Neural progenitor cell (in vitro differentiated cells): Measurements from ENCODE around the gene STK39. TPM values are rescaled to one million over a fixed set of nuclear protein-coding genes. Genes with fewer than 3 reads are reported as not detected.
"Not testable (repeated sequence)": the region's sequence is repeated elsewhere in the genome, so short reads cannot be mapped to it uniquely, and the experiment has no call there.

Source experiments
- DNase-seq: peaks from one replicate; pipeline ENCODE4 v3.0.0-alpha.2; 2016; ENCODE audit warnings: low spot score
- H2AFZ ChIP-seq: fragments of 200-600 bp; sonication (generic); replicated peaks from 2 replicates; pipeline ENCODE4 v1.6.1; 2016; ENCODE audit warnings: antibody characterized with exemption
- H3F3A ChIP-seq: fragments of 200-600 bp; sonication (generic); 2 replicates; pipeline ENCODE4 v1.6.1; 2016; ENCODE audit warnings: antibody characterized with exemption, low read depth
- H3K27ac ChIP-seq: fragments of 200-600 bp; sonication (generic); 2 replicates; pipeline ENCODE4 v1.5.1; 2016; ENCODE audit warnings: mild to moderate bottlenecking
- H3K27me3 ChIP-seq: fragments of 200-600 bp; sonication (generic); 2 replicates; pipeline ENCODE4 v1.6.1; 2016; ENCODE audit warnings: mild to moderate bottlenecking, moderate library complexity
- H3K36me3 ChIP-seq: fragments of 200-600 bp; sonication (generic); 2 replicates; pipeline ENCODE4 v1.5.1; 2016
- H3K4me1 ChIP-seq: fragments of 200-600 bp; sonication (generic); 2 replicates; pipeline ENCODE4 v1.6.1; 2016; ENCODE audit warnings: mixed run types
- H3K4me2 ChIP-seq: fragments of 200-600 bp; sonication (generic); 2 replicates; pipeline ENCODE4 v1.6.1; 2016
- H3K4me3 ChIP-seq: fragments of 200-600 bp; sonication (generic); 2 replicates; pipeline ENCODE4 v1.5.1; 2016
- H3K79me2 ChIP-seq: fragments of 200-600 bp; sonication (generic); 2 replicates; pipeline ENCODE4 v1.6.1; 2016; ENCODE audit warnings: low read depth
- H3K9ac ChIP-seq: fragments of 200-600 bp; sonication (generic); 2 replicates; pipeline ENCODE4 v1.6.1; 2016
- H3K9me3 ChIP-seq: fragments of 200-600 bp; sonication (generic); 2 replicates; pipeline ENCODE4 v1.5.1; 2016; ENCODE audit warnings: low read depth
- H4K20me1 ChIP-seq: fragments of 200-600 bp; sonication (generic); 2 replicates; pipeline ENCODE4 v1.6.1; 2016; ENCODE audit warnings: low read depth
- H3K27ac Mint-ChIP-seq: 3 replicates; pipeline ENCODE4 v1.8.0; 2021; ENCODE audit warnings: mixed read lengths
- H3K27me3 Mint-ChIP-seq: 2 replicates; pipeline ENCODE4 v1.8.0; 2022; ENCODE audit warnings: low read depth, mild to moderate bottlenecking, inconsistent platforms, moderate library complexity, mixed read lengths; ENCODE audit not compliant: insufficient read depth
- H3K36me3 Mint-ChIP-seq: 3 replicates; pipeline ENCODE4 v1.8.0; 2021; ENCODE audit warnings: mixed read lengths
- H3K4me1 Mint-ChIP-seq: 3 replicates; pipeline ENCODE4 v1.8.0; 2021; ENCODE audit warnings: mixed read lengths
- H3K4me3 Mint-ChIP-seq: 3 replicates; pipeline ENCODE4 v1.8.0; 2021; ENCODE audit warnings: mild to moderate bottlenecking, moderate library complexity, mixed read lengths
- H3K9me3 Mint-ChIP-seq: 3 replicates; pipeline ENCODE4 v1.8.0; 2020; ENCODE audit warnings: mixed read lengths
- CTCF ChIP-seq: fragments of 200-600 bp; sonication (generic); IDR thresholded peaks from 2 replicates; pipeline ENCODE4 v1.5.1; 2017; ENCODE audit warnings: antibody characterized with exemption, mild to moderate bottlenecking
- EZH2 ChIP-seq: fragments of 200-600 bp; sonication (generic); IDR thresholded peaks from 2 replicates; pipeline ENCODE4 v1.6.1; 2017; ENCODE audit warnings: antibody characterized with exemption, mild to moderate bottlenecking, moderate library complexity
- EZH2phosphoT487 ChIP-seq: fragments of 200-600 bp; sonication (generic); IDR thresholded peaks from 2 replicates; pipeline ENCODE4 v1.6.1; 2017; ENCODE audit warnings: antibody characterized with exemption
- total RNA-seq: library from RNA; depleted of rRNA; stranded (reverse); fragments of >200 nt; gene quantifications from 2 replicates; pipeline ENCODE4 v1.2.3, GENCODE V29; 2015; ENCODE audit warnings: low replicate concordance

The STK39 gene
- total RNA-seq, 1 donor from 2014 or later, result 23.8 TPM

GRCh38 chr2:168272225-168272624 is 24.8 kb upstream of the STK39 start:
- H3K9ac ChIP-seq, result no peak overlapping the region
- H3K4me1 ChIP-seq, result no peaks in the 10 kb centered on the region
- TF ChIP-seq CTCF (no peak), EZH2phosphoT487 (no peak), EZH2 (no peak)
- Mint-ChIP-seq H3K9me3 (no peaks in the 10 kb centered on the region), H3K4me3 (no peak overlapping the region), H3K4me1 (peaks cover 6% of the 10 kb centered on the region), H3K36me3 (no peaks in the 10 kb centered on the region), H3K27me3 (peaks cover 3% of the 10 kb centered on the region), H3K27ac (no peak overlapping the region)
- H3K36me3 ChIP-seq, result no peaks in the 10 kb centered on the region
- H3K27me3 ChIP-seq, result no peaks in the 10 kb centered on the region
- no peak overlapping the region for H3K4me2 ChIP-seq
- H4K20me1 ChIP-seq, result no peaks in the 10 kb centered on the region
- no peaks in the 10 kb centered on the region for H3K9me3 ChIP-seq
- no peaks in the 10 kb centered on the region for H3F3A ChIP-seq
- H2AFZ ChIP-seq, result no peak overlapping the region
- no peaks in the 10 kb centered on the region for H3K79me2 ChIP-seq
- no peak for DNase-seq
- H3K4me3 ChIP-seq, result no peak overlapping the region
- no peak overlapping the region for H3K27ac ChIP-seq

GRCh38 chr2:168262926-168263325 is 15.5 kb upstream of the STK39 start:
- H3K27ac Mint-ChIP-seq, H3K27me3 Mint-ChIP-seq, H3K27ac ChIP-seq, H3K36me3 Mint-ChIP-seq, H3K9me3 ChIP-seq, H3K27me3 ChIP-seq, H3K4me2 ChIP-seq, H3K4me1 ChIP-seq, H3K4me3 ChIP-seq, H3K9ac ChIP-seq, H3K4me3 Mint-ChIP-seq, H2AFZ ChIP-seq, H3K36me3 ChIP-seq, H3F3A ChIP-seq, H4K20me1 ChIP-seq, DNase-seq, H3K79me2 ChIP-seq, H3K4me1 Mint-ChIP-seq: not testable (repeated sequence)
- H3K9me3 Mint-ChIP-seq, result peaks cover 28% of the 10 kb centered on the region

- no peaks in the 10 kb centered on the region for H3K9me3 ChIP-seq
- Mint-ChIP-seq H3K4me3 (no peak overlapping the region), H3K27me3 (peaks cover 3% of the 10 kb centered on the region), H3K4me1 (no peaks in the 10 kb centered on the region), H3K9me3 (peaks cover 30% of the 10 kb centered on the region), H3K36me3 (no peaks in the 10 kb centered on the region), H3K27ac (no peak overlapping the region)
- H3K9ac ChIP-seq, result no peak overlapping the region
- no peak overlapping the region for H3K27ac ChIP-seq
- no peak for DNase-seq
- H3K27me3 ChIP-seq, result no peaks in the 10 kb centered on the region
- no peaks in the 10 kb centered on the region for H3K79me2 ChIP-seq
- no peaks in the 10 kb centered on the region for H3K36me3 ChIP-seq
- H4K20me1 ChIP-seq, result no peaks in the 10 kb centered on the region
- no peak overlapping the region for H2AFZ ChIP-seq
- H3K4me2 ChIP-seq, result no peak overlapping the region
- H3K4me3 ChIP-seq, result no peak overlapping the region
- TF ChIP-seq CTCF, result no peak
- TF ChIP-seq EZH2phosphoT487, result no peak
- no peak for TF ChIP-seq EZH2
- no peaks in the 10 kb centered on the region for H3K4me1 ChIP-seq
- no peaks in the 10 kb centered on the region for H3F3A ChIP-seq
Observed at GRCh38 chr2:168256448-168256847, 9.1 kb upstream of the STK39 start.

- Histone ChIP-seq H3K4me1 (no peaks in the 10 kb centered on the region), H3K79me2 (no peaks in the 10 kb centered on the region), H3K4me3 (no peak overlapping the region), H3K36me3 (no peaks in the 10 kb centered on the region), H3K27me3 (no peaks in the 10 kb centered on the region), H3K4me2 (no peak overlapping the region), H2AFZ (no peak overlapping the region), H3K27ac (no peak overlapping the region), H3F3A (no peaks in the 10 kb centered on the region), H4K20me1 (no peaks in the 10 kb centered on the region), H3K9me3 (no peaks in the 10 kb centered on the region), H3K9ac (no peak overlapping the region)
- no peak overlapping the region for H3K27ac Mint-ChIP-seq
- peaks cover 27% of the 10 kb centered on the region for H3K9me3 Mint-ChIP-seq
- H3K4me3 Mint-ChIP-seq, result no peak overlapping the region
- TF ChIP-seq CTCF, result no peak
- no peak for TF ChIP-seq EZH2
- no peak for TF ChIP-seq EZH2phosphoT487
- DNase-seq, result no peak
- H3K4me1 Mint-ChIP-seq, result no peaks in the 10 kb centered on the region
- H3K36me3 Mint-ChIP-seq, result no peaks in the 10 kb centered on the region
- peaks cover under 1% of the 10 kb centered on the region for H3K27me3 Mint-ChIP-seq
Observed at GRCh38 chr2:168255866-168256265, 8.5 kb upstream of the STK39 start.
